ENCODE measurements around the gene IFT22.
"Not testable (repeated sequence)": the region's sequence is repeated elsewhere in the genome, so short reads cannot be mapped to it uniquely, and the experiment has no call there.

The IFT22 gene

GRCh38 chr7:101321491-101322401 is at the start of gene IFT22:
TSS of gene IFT22 (minus strand) at chr7:101321812. CDS start at chr7:101321709, 103 bp downstream.
- Histone ChIP-seq H3K9ac (ENCODE audit: low read depth, low read length) (peak within 1 kb of the TSS; percentile 84), H3K36me3 (ENCODE audit: insufficient read depth, low read length) (0 out of 2 replicates have a peak, but pooled peaks cover 3% of the 10 kb centered on the region), H3K4me1 (ENCODE audit: insufficient read depth, low read length) (no peaks in the 10 kb centered on the region), H3K9me3 (ENCODE audit: control insufficient read depth, insufficient read depth, low read length) (no peaks in the 10 kb centered on the region)

DNA sequence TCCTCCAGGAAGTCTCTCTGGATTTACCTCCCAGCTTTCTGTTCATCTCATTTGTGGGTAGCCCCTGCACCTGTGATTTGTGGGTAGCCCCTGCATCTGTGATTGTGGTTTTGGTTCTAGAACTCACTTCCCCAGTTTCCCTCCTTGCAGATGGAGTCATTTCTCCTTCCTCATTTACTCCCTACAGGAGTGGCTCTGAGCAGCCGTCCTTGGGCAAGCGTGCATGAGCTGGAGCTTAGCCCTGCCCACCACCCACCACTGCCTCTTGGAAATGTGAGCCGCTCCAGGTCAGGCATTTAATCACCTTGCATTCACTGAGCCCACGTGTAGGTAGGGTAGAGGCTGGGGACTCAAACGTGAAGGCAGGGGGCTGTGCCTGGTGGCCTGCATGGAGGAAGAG is 49.2 kb upstream of the IFT22 start:
- Histone ChIP-seq H3K9me3 (ENCODE audit: control insufficient read depth, insufficient read depth, low read length) (peaks cover 7% of the 10 kb centered on the region), H3K9ac (ENCODE audit: low read depth, low read length) (no peak overlapping the region)

DNA sequence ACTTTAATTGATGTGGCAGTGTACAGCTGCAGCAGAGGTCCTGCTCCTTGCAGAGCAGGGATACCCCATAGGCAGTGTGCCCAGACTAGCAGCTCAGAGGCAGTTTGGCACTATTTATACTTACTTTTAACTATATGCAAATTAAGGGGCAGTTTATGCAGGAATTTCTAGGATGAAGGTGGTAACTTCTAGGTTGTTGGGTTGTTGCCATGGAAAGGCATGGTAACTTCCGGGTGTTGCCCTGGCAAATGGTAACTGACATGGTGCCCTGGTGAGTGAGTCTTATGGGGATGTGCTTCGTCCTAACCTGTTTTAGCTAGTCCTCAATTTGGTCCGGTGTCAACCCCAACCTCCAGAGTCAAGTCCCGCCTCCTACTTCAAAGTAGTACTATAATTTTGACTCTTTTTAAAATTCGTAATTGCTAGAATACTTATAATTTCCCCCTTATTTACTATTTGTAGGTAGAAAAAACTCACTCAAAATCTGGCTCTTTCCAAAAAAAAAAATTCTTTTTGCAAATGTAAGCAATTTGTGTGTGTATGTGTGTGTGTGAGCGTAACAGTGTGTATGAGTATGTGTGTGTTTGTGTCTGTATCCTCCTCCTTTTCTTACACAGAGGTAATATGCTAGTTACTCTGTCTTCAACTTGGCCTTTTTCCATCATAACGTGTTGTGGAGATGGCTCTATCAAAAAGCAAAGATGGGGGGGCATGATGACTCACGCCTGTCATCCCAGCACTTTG is 47.0 kb upstream of the IFT22 start:
- no peaks in the 10 kb centered on the region; the same call in 1 of the 2 replicates for H3K36me3 ChIP-seq (ENCODE audit: insufficient read depth, low read length)
- H3K4me1 ChIP-seq (ENCODE audit: insufficient read depth, low read length) = peaks cover 21% of the 10 kb centered on the region
- no peak overlapping the region for H3K9ac ChIP-seq (ENCODE audit: low read depth, low read length)
- H3K9me3 ChIP-seq (ENCODE audit: control insufficient read depth, insufficient read depth, low read length) = peaks cover 7% of the 10 kb centered on the region

More for the DNA sequence above, 49.2 kb upstream of the IFT22 start:
- Histone ChIP-seq H3K36me3 (ENCODE audit: insufficient read depth, low read length) (no peaks in the 10 kb centered on the region; the same call in 1 of the 2 replicates), H3K4me1 (ENCODE audit: insufficient read depth, low read length) (peaks cover 20% of the 10 kb centered on the region)

DNA sequence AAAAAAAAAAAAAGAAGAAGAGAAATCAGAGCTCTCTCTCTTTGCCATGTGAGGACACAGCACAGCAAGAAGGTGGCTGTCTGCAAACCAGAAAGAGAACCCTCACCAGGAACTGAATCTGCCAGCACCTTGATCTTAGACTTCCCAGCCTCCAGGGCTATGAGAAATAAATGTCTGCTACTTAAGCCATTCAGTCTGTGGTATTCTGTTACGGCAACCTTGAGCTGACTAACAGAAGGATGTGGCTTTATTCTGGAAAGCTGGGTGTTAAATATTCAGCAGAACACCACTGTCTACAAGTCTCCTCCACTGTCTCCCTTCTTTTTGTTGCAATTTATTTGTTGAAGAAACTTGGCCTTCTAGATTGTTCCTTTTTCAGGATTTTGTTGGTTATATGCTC is 46.1 kb upstream of the IFT22 start:
- Histone ChIP-seq H3K4me1 (ENCODE audit: insufficient read depth, low read length) (peaks cover 13% of the 10 kb centered on the region; the same call in 1 of the 2 replicates), H3K9ac (ENCODE audit: low read depth, low read length) (no peak overlapping the region), H3K36me3 (ENCODE audit: insufficient read depth, low read length) (no peaks in the 10 kb centered on the region; the same call in 1 of the 2 replicates), H3K9me3 (ENCODE audit: control insufficient read depth, insufficient read depth, low read length) (peaks cover 7% of the 10 kb centered on the region)

DNA sequence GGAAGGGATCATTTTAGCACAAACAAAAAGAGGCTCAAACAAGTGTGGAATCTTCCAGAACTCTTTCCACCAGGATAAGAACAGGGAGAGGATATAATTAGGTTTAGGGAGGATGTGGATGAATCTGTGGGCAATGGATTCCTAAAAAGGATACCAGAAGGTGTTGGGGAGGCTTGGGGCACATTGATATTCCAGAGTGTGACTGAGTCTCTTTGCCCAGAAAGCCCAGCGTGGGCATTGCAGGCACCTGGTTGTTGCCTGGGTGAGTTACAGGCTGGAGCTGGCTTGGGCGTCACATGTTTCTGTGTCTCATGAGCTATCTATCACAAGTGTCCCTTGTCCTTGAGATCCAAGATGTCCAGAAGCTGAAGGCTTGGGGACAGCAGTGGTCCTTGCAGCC is 44.3 kb upstream of the IFT22 start:
- Histone ChIP-seq H3K9me3 (ENCODE audit: control insufficient read depth, insufficient read depth, low read length) (peaks cover 7% of the 10 kb centered on the region), H3K4me1 (ENCODE audit: insufficient read depth, low read length) (peaks cover 13% of the 10 kb centered on the region; the same call in 1 of the 2 replicates)

DNA sequence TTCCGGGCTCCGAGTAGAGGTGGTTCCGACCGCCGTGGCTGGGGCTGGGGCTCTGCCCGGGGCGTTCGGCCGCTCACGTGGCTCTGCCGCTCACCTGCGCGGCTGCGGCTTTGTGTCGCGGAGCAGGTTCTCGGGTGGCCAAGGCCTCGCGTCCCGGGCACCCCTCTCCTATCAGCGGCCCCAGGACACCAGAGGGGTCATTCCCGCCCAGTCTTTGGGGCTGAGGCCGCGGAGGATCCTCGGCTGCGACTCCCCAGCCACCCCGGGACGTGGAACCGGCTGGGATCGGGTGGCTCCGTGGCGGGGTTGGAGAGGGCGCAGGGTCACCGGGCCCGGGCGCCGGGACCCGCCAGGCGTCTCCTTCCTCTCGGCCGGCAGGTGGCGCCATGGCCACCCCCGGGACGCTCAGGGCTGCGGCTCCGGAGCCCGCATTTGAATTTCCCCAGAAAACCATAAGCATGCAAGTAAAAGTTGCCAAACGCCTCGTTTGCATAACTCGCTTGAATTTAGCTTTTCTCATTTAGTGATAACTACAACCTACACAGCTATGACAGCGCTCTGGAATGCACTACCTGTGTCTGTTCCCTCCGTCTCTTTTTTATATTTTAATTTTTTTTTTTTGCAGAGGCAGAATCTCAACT is 42.2 kb upstream of the IFT22 start:
- no peaks in the 10 kb centered on the region; the same call in 1 of the 2 replicates for H3K36me3 ChIP-seq (ENCODE audit: insufficient read depth, low read length)
- H3K4me1 ChIP-seq (ENCODE audit: insufficient read depth, low read length) = peaks cover 12% of the 10 kb centered on the region; the same call in 1 of the 2 replicates
- peak overlapping the region; percentile 90 for H3K9ac ChIP-seq (ENCODE audit: low read depth, low read length)
- H3K9me3 ChIP-seq (ENCODE audit: control insufficient read depth, insufficient read depth, low read length) = peaks cover 7% of the 10 kb centered on the region

More for the DNA sequence above, 44.3 kb upstream of the IFT22 start:
- H3K9ac ChIP-seq (ENCODE audit: low read depth, low read length) = no peak overlapping the region
- H3K36me3 ChIP-seq (ENCODE audit: insufficient read depth, low read length) = no peaks in the 10 kb centered on the region; the same call in 1 of the 2 replicates

- peak overlapping the region; percentile 90 for H3K9ac ChIP-seq (ENCODE audit: low read depth, low read length)
- peaks cover 6% of the 10 kb centered on the region for H3K9me3 ChIP-seq (ENCODE audit: control insufficient read depth, insufficient read depth, low read length)
- H3K4me1 ChIP-seq (ENCODE audit: insufficient read depth, low read length) = peaks cover 6% of the 10 kb centered on the region; the same call in 1 of the 2 replicates
- no peaks in the 10 kb centered on the region; the same call in 1 of the 2 replicates for H3K36me3 ChIP-seq (ENCODE audit: insufficient read depth, low read length)
Measured at GRCh38 chr7:101363196-101363733, 41.7 kb upstream of the IFT22 start.

GRCh38 chr7:101362334-101363195 is 41.0 kb upstream of the IFT22 start, which contains the start of gene COL26A1:
TSS of gene COL26A1 (plus strand) at chr7:101362875. CDS start at chr7:101363033, 158 bp downstream.
- Histone ChIP-seq H3K9ac (ENCODE audit: low read depth, low read length) (peak within 1 kb of the TSS; percentile 90), H3K9me3 (ENCODE audit: control insufficient read depth, insufficient read depth, low read length) (no peaks in the 10 kb centered on the region), H3K36me3 (ENCODE audit: insufficient read depth, low read length) (no peaks in the 10 kb centered on the region; the same call in 1 of the 2 replicates), H3K4me1 (ENCODE audit: insufficient read depth, low read length) (peaks cover 6% of the 10 kb centered on the region; the same call in 1 of the 2 replicates)

DNA sequence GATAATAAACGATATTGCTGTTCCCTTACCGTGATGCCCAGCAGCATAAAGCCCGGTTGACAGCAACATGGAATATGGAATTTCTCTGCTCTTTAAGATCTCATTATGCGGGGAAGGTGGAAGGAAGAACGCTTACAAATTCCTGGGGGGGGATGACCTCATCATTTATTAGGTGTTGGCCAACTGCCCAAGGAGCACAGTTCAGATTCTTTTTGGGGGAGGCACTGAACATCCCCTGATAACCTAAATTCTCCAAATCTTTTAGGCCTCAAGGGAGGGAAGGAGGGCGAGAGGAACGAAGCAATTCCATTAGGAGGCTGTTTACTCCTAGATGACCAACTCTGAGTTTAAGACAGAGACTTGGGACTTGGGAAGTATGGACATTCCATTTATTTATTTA is 35.8 kb upstream of the IFT22 start:
- no peak overlapping the region for H3K9ac ChIP-seq (ENCODE audit: low read depth, low read length)
- H3K36me3 ChIP-seq (ENCODE audit: insufficient read depth, low read length) = no peaks in the 10 kb centered on the region
- H3K9me3 ChIP-seq (ENCODE audit: control insufficient read depth, insufficient read depth, low read length) = no peaks in the 10 kb centered on the region
- peaks cover under 1% of the 10 kb centered on the region; the same call in 1 of the 2 replicates for H3K4me1 ChIP-seq (ENCODE audit: insufficient read depth, low read length)

DNA sequence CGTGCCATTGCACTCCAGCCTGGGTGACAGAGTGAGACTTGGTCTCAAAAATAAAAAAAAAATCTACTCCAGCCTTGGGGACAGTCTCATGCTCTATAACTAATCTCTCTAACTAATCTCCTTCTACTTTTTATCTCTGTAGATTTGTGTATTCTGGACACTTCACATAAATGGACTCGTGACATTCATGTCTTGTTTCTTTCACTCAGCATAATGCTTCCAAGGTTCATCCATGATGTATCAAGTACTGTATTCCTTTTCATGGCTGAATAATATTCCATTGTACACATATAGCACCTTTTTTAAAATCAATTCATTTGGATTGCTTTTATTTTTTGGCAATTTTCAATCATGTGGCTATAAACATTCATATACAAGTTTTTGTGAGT is 31.3 kb upstream of the IFT22 start:
- H3K9me3 ChIP-seq (ENCODE audit: control insufficient read depth, insufficient read depth, low read length) = no peaks in the 10 kb centered on the region
- H3K36me3 ChIP-seq (ENCODE audit: insufficient read depth, low read length) = no peaks in the 10 kb centered on the region
- H3K9ac ChIP-seq (ENCODE audit: low read depth, low read length) = no peak overlapping the region
- H3K4me1 ChIP-seq (ENCODE audit: insufficient read depth, low read length) = peaks cover 3% of the 10 kb centered on the region; the same call in 1 of the 2 replicates

GRCh38 chr7:101349300-101349699 is 27.7 kb upstream of the IFT22 start:
- not testable (repeated sequence) for H3K9me3 ChIP-seq (ENCODE audit: control insufficient read depth, insufficient read depth, low read length); H3K4me1 ChIP-seq (ENCODE audit: insufficient read depth, low read length)

DNA sequence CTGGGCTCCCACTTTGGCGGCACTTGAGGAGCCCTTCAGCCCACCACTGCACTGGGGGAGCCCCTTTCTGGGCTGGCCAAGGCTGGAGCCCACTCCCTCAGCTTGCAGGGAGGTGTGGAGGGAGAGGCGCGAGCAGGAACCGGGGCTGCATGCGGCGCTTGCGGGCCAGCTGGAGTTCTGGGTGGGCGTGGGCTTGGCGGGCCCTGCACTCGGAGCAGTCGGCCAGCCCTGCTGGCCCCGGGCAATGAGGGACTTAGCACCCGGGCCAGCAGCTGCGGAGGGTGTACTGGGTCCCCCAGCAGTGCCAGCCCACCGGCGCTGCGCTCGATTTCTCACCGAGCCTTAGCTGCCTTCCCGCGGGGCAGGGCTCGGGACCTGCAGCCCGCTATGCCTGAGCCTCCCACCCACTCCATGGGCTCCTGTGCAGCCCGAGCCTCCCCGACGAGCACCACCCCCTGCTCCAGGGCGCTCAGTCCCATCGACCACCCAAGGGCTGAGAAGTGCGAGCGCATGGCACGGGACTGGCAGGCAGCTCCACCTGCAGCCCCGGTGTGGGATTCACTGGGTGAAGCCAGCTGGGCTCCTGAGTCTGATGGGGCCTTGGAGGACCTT is 26.9 kb upstream of the IFT22 start:
- H3K9ac ChIP-seq (ENCODE audit: low read depth, low read length); H3K36me3 ChIP-seq (ENCODE audit: insufficient read depth, low read length); H3K4me1 ChIP-seq (ENCODE audit: insufficient read depth, low read length); H3K9me3 ChIP-seq (ENCODE audit: control insufficient read depth, insufficient read depth, low read length): not testable (repeated sequence)

More at GRCh38 chr7:101349300-101349699, 27.7 kb upstream of the IFT22 start:
- H3K36me3 ChIP-seq (ENCODE audit: insufficient read depth, low read length) = not testable (repeated sequence)
- H3K9ac ChIP-seq (ENCODE audit: low read depth, low read length) = peak overlapping the region; percentile 31; the same call in 1 of the 2 replicates
